RPMI8226 (cell line): ENCODE results near the gene DYRK2.
"Not testable (repeated sequence)": the region's sequence is repeated elsewhere in the genome, so short reads cannot be mapped to it uniquely, and the experiment has no call there.

Experiments used
- DNase-seq: peaks from one replicate; pipeline ENCODE4 v3.0.0-alpha.2; 2015

Gene DYRK2

GRCh38 chr12:67671892-67672291 lies 23.3 kb downstream of the DYRK2 start:
- no peak for DNase-seq

- not testable (repeated sequence) for DNase-seq
Measured at GRCh38 chr12:67672507-67672906, 24.0 kb downstream of the DYRK2 start.

DNA sequence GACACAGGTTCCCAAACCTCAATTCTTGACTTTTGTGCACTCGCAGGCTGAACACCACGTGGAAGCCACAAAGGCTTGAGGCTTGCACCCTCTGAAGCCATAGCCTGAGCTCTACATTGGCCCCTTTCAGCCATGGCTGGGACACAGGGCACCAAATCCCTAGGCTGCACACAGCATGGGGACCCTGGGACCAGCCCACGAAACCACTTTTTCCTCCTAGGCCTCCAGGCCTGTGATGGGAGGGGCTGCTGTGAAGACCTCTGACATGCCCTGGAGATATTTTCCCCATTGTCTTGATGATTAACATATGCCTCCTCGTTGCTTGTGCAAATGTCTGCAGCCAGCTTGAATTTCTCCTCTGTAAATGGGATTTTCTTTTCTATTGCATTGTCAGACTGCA lies 25.0 kb downstream of the DYRK2 start:
- not testable (repeated sequence) for DNase-seq

- no peak for DNase-seq
Measured at GRCh38 chr12:67674417-67674816, 25.9 kb downstream of the DYRK2 start.

DNA sequence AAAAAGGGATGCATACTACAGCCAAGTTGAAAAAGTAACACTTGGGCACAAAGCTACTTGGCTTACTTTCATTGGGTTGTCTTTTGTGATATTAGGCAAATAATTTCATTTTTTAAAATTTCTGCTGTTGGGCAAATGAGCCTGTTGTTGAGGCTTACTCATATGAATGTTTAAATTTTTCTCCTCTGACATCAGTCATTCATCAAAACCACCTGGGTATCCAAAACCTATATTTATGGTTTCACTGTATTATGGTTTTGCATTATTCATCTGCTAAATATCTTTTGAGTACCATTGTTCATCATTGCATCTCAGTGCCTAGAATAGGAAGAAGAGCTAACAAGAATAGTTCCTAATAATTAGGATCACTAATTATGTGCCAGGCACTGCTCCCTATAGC lies 28.1 kb downstream of the DYRK2 start:
- no peak for DNase-seq

GRCh38 chr12:67677166-67677565 lies 28.6 kb downstream of the DYRK2 start:
- DNase-seq = no peak

- no peak for DNase-seq
Measured at GRCh38 chr12:67681105-67681778, 32.7 kb downstream of the DYRK2 start.

DNA sequence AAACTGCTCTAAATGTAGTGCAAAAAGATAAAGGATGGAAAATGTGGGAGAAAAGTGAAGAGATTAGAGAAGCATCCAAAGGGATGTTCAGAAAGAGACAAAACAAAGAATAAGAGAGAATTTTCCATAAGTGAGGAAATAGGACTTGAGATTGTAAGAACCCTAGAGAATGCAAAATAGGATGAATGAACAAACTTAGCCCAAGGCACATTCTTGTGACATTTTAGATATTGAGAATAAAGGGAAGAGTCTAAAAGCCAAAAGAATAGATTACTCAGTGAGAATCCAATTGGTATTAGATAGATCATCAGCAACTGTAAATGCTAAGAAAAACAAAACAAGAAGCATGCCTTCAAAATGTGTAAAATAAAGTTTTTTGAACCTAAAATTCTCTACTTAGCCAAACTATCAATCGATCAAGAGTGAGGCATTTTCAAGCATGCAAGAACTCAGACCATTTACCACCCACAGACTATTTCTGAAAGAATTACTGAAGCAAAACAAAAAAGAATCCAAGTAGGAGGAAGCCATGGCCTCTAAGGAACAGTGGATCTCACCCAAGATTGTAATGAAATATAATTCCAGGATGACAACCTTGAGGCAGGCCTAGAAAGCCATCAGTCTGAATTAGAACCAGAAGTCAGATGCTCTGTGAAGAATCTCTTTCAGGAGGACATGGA lies 33.5 kb downstream of the DYRK2 start:
- no peak for DNase-seq

- no peak for DNase-seq
Measured at GRCh38 chr12:67689385-67689784, 40.8 kb downstream of the DYRK2 start.

DNA sequence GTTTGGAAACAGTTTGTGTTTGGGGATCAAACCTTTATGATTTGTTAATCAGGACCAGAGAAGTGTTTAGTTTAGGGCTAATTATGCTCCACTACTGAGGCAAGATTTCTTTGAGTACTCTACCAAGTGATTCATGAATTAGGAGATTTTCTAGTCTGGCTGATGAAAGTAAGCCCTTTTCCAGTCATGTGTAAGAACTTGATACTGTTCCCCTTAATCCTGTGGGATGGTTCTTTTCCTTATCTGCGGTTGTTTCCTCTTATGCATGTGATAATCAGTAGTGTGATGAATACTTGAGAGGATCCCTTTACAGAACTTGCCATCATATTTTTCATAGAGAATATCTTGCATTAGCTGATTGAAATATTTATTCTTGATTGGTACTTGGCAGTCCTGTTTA lies 42.1 kb downstream of the DYRK2 start:
- DNase-seq = no peak

DNA sequence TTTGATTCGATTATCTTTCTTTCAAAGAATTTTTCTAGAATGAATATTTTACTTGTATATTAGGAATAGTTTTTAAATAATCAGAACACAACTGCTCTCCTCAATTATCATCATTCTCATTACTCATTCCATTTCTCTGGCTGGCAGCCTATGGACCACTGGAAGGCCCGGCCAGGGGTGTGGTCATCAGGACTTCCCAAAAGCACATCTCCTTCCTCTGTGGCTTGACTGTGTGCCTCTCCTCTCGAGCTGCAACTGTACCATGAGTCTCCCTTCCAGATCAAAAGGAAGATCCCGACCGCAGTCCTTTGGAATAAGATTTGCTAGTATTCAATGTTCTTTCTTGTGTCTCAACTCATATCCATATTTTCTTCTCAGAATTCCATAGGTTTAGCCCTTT lies 42.7 kb downstream of the DYRK2 start:
- DNase-seq = no peak

- no peak for DNase-seq
Measured at GRCh38 chr12:67692135-67692534, 43.6 kb downstream of the DYRK2 start.

- DNase-seq = no peak
Measured at GRCh38 chr12:67692966-67693365, 44.4 kb downstream of the DYRK2 start.

- DNase-seq = no peak
Measured at GRCh38 chr12:67693894-67694293, 45.3 kb downstream of the DYRK2 start.

DNA sequence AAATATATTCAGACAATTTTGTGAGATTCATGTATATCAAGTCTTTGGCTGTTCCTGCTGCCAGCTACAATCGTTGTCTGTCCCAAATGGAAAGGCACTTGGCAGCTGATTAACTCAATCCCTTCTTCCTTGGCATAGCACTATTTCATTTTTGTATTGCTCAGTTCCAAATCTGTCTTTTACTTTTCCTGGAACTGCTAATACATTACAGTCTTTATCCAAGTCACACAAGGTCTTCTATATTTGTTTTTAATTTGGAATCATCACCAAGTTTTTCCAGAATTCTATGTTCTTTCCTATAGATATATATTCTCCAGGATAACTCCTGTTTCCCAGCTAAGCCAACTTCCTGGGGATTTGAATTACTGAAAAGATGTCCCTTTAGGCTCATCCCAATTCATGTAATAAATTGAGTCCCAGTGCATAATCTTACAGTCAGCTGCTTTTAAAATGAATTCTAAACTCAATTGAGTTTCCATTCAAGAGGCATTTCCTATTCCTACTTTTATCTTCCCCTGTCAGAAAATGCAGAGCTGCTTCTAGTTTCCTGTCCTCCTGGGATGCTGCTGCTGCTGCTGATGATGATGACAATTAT lies 45.9 kb downstream of the DYRK2 start:
- DNase-seq = no peak

DNA sequence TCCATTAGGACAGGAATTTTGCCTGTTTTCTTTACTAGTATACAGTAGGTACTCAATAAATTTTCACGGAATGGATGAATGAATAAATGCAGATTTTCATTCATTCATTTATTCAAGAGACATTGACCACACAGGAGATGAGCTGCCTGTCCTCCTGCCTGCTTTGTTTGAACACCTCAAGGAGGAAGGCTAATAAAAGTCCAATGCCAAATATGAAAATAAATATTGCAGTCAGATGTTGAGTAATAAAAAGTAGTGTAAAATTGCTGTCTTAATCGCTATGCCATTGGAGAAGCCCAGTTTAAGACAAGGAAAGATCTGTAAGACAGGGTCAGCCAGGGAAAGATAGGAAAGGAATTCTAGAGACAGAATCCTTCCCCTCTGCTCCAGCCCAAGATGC lies 47.4 kb downstream of the DYRK2 start:
- no peak for DNase-seq

DNA sequence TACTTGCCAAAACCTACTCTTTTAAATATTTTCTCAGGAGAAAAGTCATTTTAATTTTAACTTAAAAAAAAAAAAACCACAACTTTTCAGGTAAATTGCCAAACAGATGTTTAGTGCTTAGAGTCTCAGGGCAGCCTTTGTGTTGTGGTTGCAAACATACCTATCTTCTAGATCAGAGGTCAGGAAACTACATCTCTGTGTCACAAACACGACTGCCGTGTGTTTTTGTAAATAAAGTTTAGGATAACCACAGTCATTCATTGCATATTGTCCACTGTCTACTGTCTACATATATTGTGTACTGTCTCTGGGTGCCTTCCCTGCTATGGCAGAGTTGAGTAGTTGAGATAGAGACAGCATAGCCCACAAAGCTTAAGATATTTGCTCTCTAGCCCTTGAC lies 48.9 kb downstream of the DYRK2 start:
- DNase-seq = peak; percentile 67

GRCh38 chr12:67697967-67698366 lies 49.4 kb downstream of the DYRK2 start:
- DNase-seq = no peak

GRCh38 chr12:67698672-67699581 lies 50.4 kb downstream of the DYRK2 start:
- DNase-seq = peak; percentile 91

- no peak for DNase-seq
Measured at GRCh38 chr12:67701121-67701520, 52.6 kb downstream of the DYRK2 start.

GRCh38 chr12:67702136-67702535 lies 53.6 kb downstream of the DYRK2 start:
- no peak for DNase-seq

GRCh38 chr12:67704071-67704470 lies 55.5 kb downstream of the DYRK2 start:
- no peak for DNase-seq
